ENCODE data around the gene MACROD2.

DNA sequence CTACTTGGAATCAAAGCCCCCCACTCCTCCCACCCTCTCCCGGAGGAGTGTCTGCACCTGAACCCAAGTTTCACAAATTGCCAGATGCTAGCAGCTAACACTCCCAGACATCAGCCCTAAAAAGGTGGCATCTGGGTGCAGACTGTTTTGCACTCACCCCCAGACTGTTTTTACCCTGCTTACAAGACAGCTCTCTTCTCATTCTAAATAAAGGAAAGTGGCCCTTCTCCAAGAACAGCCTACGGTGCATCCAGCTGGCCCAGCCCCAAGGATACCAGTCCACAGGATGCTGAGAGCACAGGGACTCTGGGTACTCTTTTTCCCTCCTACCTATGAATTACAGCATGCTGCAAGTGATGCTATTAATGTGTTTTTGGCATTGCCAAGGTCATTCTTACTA lies 1184.1 kb downstream of the MACROD2 start:
- TF ChIP-seq, protein P1, sequence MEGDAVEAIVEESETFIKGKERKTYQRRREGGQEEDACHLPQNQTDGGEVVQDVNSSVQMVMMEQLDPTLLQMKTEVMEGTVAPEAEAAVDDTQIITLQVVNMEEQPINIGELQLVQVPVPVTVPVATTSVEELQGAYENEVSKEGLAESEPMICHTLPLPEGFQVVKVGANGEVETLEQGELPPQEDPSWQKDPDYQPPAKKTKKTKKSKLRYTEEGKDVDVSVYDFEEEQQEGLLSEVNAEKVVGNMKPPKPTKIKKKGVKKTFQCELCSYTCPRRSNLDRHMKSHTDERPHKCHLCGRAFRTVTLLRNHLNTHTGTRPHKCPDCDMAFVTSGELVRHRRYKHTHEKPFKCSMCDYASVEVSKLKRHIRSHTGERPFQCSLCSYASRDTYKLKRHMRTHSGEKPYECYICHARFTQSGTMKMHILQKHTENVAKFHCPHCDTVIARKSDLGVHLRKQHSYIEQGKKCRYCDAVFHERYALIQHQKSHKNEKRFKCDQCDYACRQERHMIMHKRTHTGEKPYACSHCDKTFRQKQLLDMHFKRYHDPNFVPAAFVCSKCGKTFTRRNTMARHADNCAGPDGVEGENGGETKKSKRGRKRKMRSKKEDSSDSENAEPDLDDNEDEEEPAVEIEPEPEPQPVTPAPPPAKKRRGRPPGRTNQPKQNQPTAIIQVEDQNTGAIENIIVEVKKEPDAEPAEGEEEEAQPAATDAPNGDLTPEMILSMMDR (optimal IDR thresholded peaks at IDR 0.05 in 1 of 3, IDR thresholded peaks at IDR 0.05 in 1 of 3, conservative IDR thresholded peaks at IDR 0.05 in 1 of 3; ENCODE audit: extremely low read depth in 1 of 3, insufficient read depth in 2 of 3, low read length in 3 of 3): no peak
- TF ChIP-seq EZH2 (IDR thresholded peaks at IDR 0.05; ENCODE audit: low read length): no peak
